Measurements from ENCODE around the gene TJP1. TPM values are rescaled to one million over a fixed set of nuclear protein-coding genes. Genes with fewer than 3 reads are reported as not detected.

The TJP1 gene
- total and polyA plus RNA-seq, 2 of the 8 experiments (the other 6 are each of a cell fraction or from before 2014, with no cell fraction given): 46.3 to 138 TPM

- no peak overlapping the region for H2BK20ac ChIP-seq (ENCODE audit: low read length)
- H3K14ac ChIP-seq (ENCODE audit: insufficient read length): no peak overlapping the region
- H3K9ac ChIP-seq (replicated peaks in 1 of 4; ENCODE audit: extremely low read depth in 1 of 4, low read depth in 3 of 4, low read length in 3 of 4): no peak overlapping the region
- no peak overlapping the region for H4K5ac ChIP-seq (ENCODE audit: insufficient read length, low read depth, low read length)
- no peak overlapping the region for H3K23ac ChIP-seq (ENCODE audit: insufficient read length)
- no peak overlapping the region for H2BK12ac ChIP-seq (ENCODE audit: low read depth, low read length)
- H3K23me2 ChIP-seq (ENCODE audit: low read depth, low read length): peaks cover 7% of the 10 kb centered on the region
- H3K27me3 ChIP-seq (replicated peaks in 1 of 4; ENCODE audit: control insufficient read depth in 3 of 4, extremely low read depth in 1 of 4, insufficient read depth in 3 of 4, low read length in 3 of 4): peaks cover 0 to 6% (median 3%) of the 10 kb centered on the region in 4 experiments; a peak in 3 of 7 replicates
- no peak overlapping the region for H2BK120ac ChIP-seq (replicated peaks; ENCODE audit: low read depth, low read length)
- no peak overlapping the region for H2BK15ac ChIP-seq (ENCODE audit: low read length)
- no peak overlapping the region for H3K56ac ChIP-seq (replicated peaks; ENCODE audit: insufficient read length, low read depth, low read length)
- peaks cover 0 to 14% (median 3%) of the 10 kb centered on the region in 4 experiments; a peak in 5 of 7 replicates for H3K4me1 ChIP-seq (replicated peaks in 1 of 4; ENCODE audit: control insufficient read depth in 3 of 4, insufficient read depth in 4 of 4, low read length in 3 of 4)
- H3K27ac ChIP-seq (ENCODE audit: low read depth, low read length): no peak overlapping the region
- peak overlapping the region in 2 of 4 experiments; percentile 88 to 89; a peak in 3 of 8 replicates for H3K4me3 ChIP-seq (ENCODE audit: extremely low read depth in 1 of 4, insufficient read depth in 2 of 4, low read depth in 3 of 4, low read length in 4 of 4)
- no peak overlapping the region for H2AFZ ChIP-seq (ENCODE audit: low read length)
- FAIRE-seq: no peak
- no peak for DNase-seq (ENCODE audit: low read depth in 1 of 2, low spot score in 2 of 2)
- H3K4ac ChIP-seq (replicated peaks; ENCODE audit: insufficient read length, low read depth, low read length): no peak overlapping the region
- H4K20me1 ChIP-seq (replicated peaks in 1 of 2; ENCODE audit: control insufficient read depth in 1 of 2, insufficient read depth in 2 of 2, low read length in 2 of 2): peaks cover 5 to 6% of the 10 kb centered on the region in 2 experiments
- peak overlapping the region; percentile 42 to 68; a peak in 3 of 4 replicates for H3K4me2 ChIP-seq (ENCODE audit: insufficient read depth in 1 of 2, low read depth in 2 of 2, low read length in 2 of 2)
- ChIA-PET CTCF (ENCODE audit: partially characterized antibody) (interaction anchor here (0.8 to 1.4 kb wide), 3 partner anchors 8 to 106 kb away, joined by 3 to 4 read pairs (median 3); no protein-coding TSS in a partner anchor), POLR2A (ENCODE audit: partially characterized antibody) (interaction anchor here (1.8 to 4.4 kb wide), 6 partner anchors 8 to 117 kb away, joined by 3 to 33 read pairs (median 6); no protein-coding TSS in a partner anchor)
- no peak overlapping the region for H4K8ac ChIP-seq (ENCODE audit: extremely low read depth, insufficient read depth, low read length)
- H4K91ac ChIP-seq (replicated peaks; ENCODE audit: insufficient read length, low read length): no peak overlapping the region
- H3K79me1 ChIP-seq (ENCODE audit: low read depth, low read length): no peaks in the 10 kb centered on the region
- H2BK5ac ChIP-seq (ENCODE audit: low read depth, low read length): no peak overlapping the region
- WGBS, 2 experiments (ENCODE audit: extremely low coverage in 1 of 2, insufficient coverage in 1 of 2, insufficient read length in 1 of 2, insufficient replicate concordance in 2 of 2, low coverage in 1 of 2, low lambda C conversion rate in 2 of 2, missing lambda C conversion rate in 1 of 2): 73% methylated on average over 4 of the region's 4 CpGs; no CpG with 5 or more reads in 1 of the 2 experiments
- H3K18ac ChIP-seq (ENCODE audit: extremely low read depth, low read length): no peak overlapping the region
- no peak overlapping the region for H2AK5ac ChIP-seq (ENCODE audit: low read depth, low read length)
- peaks cover 12 to 65% of the 10 kb centered on the region in 2 experiments for H3K79me2 ChIP-seq (ENCODE audit: control insufficient read depth in 1 of 2, insufficient read depth in 2 of 2, low read length in 2 of 2)
- no peaks in the 10 kb centered on the region for H3K36me3 ChIP-seq (ENCODE audit: control insufficient read depth in 2 of 4, insufficient read depth in 4 of 4, low read length in 3 of 4)
- H3K9me3 ChIP-seq (ENCODE audit: insufficient read depth in 2 of 2, low read depth in 1 of 2, low read length in 1 of 2): no peaks in the 10 kb centered on the region
- TF ChIP-seq JUND (IDR thresholded peaks at IDR 0.05; ENCODE audit: low read length): no peak
- no peak for TF ChIP-seq HDAC2 (IDR thresholded peaks at IDR 0.05; ENCODE audit: borderline replicate concordance in 1 of 2, low read depth in 2 of 2, low read length in 2 of 2)
- no peak for TF ChIP-seq NRF1 (IDR thresholded peaks at IDR 0.05; ENCODE audit: low read depth, low read length)
- no peak for TF ChIP-seq KDM4A (IDR thresholded peaks at IDR 0.05; ENCODE audit: low read depth, low read length, severe bottlenecking)
- no peak for TF ChIP-seq CHD2 (IDR thresholded peaks at IDR 0.05; ENCODE audit: low read length)
- no peak for TF ChIP-seq TCF12 (IDR thresholded peaks at IDR 0.05; ENCODE audit: low read depth, low read length)
- TF ChIP-seq ATF2 (IDR thresholded peaks at IDR 0.05; ENCODE audit: low read length): no peak
- TF ChIP-seq ATF3 (IDR thresholded peaks at IDR 0.05; ENCODE audit: insufficient read depth, low read depth, low read length): no peak
- TF ChIP-seq POU5F1 (IDR thresholded peaks at IDR 0.05; ENCODE audit: low read depth, low read length): no peak
- TF ChIP-seq HDAC6 (IDR thresholded peaks at IDR 0.05; ENCODE audit: low read depth, low read length): no peak
- TF ChIP-seq SRF (IDR thresholded peaks at IDR 0.05; ENCODE audit: low read depth, low read length): no peak
Observed at GRCh38 chr15:29819979-29820378, 2.3 kb downstream of the TJP1 start.
